Sigmoid colon (tissue), 3 donors: ENCODE results near the gene TMEM44.

Source experiments
- CTCF ChIP-seq, 4 experiments: fragments of 450-650 bp in 3 of 4; fragments of 200-600 bp in 1 of 4; IDR thresholded peaks; one replicate each; pipeline ENCODE4 v1.5.1; 2016 to 2019; ENCODE audit warnings: antibody characterized with exemption in 4 of 4, mild to moderate bottlenecking in 3 of 4, moderate library complexity in 2 of 4
- POLR2A ChIP-seq, 2 donors: fragments of 450-650 bp; IDR thresholded peaks; one replicate each; pipeline ENCODE4 v1.6.1; 2016; ENCODE audit warnings: antibody characterized with exemption in 2 of 2, mild to moderate bottlenecking in 2 of 2, moderate library complexity in 2 of 2

GRCh38 chr3:194622621-194623340 is 10.4 kb downstream of the TMEM44 start:
- TF ChIP-seq CTCF (IDR thresholded peaks at IDR 0.05) (no peak), POLR2A (IDR thresholded peaks at IDR 0.05) (no peak)
